H1 (cell line): ENCODE measurements around the gene AGT.

Experiments
- EP300 ChIP-seq, 2 experiments: IDR thresholded peaks; 1 replicate in 1 of 2; 2 replicates in 1 of 2; pipeline ENCODE4 v1.6.1; 2011 to 2012; ENCODE audit warnings: low read depth in 2 of 2, low read length in 2 of 2, mild to moderate bottlenecking in 2 of 2, borderline replicate concordance in 1 of 2, inconsistent platforms in 1 of 2, moderate library complexity in 1 of 2
- HDAC6 ChIP-seq: IDR thresholded peaks from one replicate; pipeline ENCODE4 v1.7.1; 2012; ENCODE audit warnings: low read depth, mild to moderate bottlenecking, inconsistent platforms, low read length, moderate library complexity
- JUN ChIP-seq: IDR thresholded peaks from 2 replicates; pipeline ENCODE4 v1.6.1; 2011; ENCODE audit warnings: low read depth, mild to moderate bottlenecking, improper control_type of control experiment, low read length
- KDM5A ChIP-seq: fragments of 200-600 bp; IDR thresholded peaks from 2 replicates; pipeline ENCODE4 v1.7.1; 2012; ENCODE audit warnings: mild to moderate bottlenecking, low read length, inconsistent platforms, mixed read lengths
- POLR2A ChIP-seq, 2 experiments: IDR thresholded peaks; 1 replicate in 1 of 2; 2 replicates in 1 of 2; pipeline ENCODE4 v1.6.1; 2011; ENCODE audit warnings: low read depth in 2 of 2, low read length in 2 of 2, mild to moderate bottlenecking in 2 of 2; ENCODE audit errors: control extremely low read depth in 1 of 2
- TF ChIP-seq, protein P1 (sequence below), 3 experiments: IDR thresholded peaks; 1 replicate in 2 of 3; 2 replicates in 1 of 3; pipeline versions ENCODE4 v1.5.1 to v1.6.1; 2011; ENCODE audit warnings: low read length in 3 of 3, mild to moderate bottlenecking in 3 of 3, inconsistent platforms in 2 of 3, low read depth in 1 of 3, moderate library complexity in 1 of 3; ENCODE audit not compliant: insufficient read depth in 1 of 3; ENCODE audit errors: control extremely low read depth in 1 of 3

DNA sequence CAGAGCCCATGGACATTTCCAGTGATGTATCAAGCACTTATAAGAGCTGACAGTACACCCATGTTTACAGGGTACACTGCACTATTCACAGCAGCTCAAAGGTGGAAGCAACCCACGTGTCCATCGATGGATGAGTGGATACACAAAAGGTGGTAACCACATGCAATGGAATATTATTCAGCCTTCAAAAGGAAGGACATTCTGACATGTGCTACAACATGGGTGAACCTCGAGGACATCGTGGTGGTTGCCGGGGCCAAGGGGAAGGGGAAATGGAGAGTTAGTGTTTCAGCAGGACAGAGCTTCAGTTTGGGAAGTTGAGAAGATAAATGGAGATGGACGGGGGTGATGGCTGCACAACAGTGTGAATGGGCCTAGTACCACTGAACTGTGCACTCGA is 9.1 kb downstream of the AGT start:
- no peak for TF ChIP-seq POLR2A (IDR thresholded peaks at IDR 0.05; ENCODE audit: control extremely low read depth in 1 of 2, low read depth in 2 of 2, low read length in 2 of 2)
- TF ChIP-seq EP300 (IDR thresholded peaks at IDR 0.05; ENCODE audit: borderline replicate concordance in 1 of 2, low read depth in 2 of 2, low read length in 2 of 2), result no peak
- no peak for TF ChIP-seq JUN
- TF ChIP-seq, protein P1, sequence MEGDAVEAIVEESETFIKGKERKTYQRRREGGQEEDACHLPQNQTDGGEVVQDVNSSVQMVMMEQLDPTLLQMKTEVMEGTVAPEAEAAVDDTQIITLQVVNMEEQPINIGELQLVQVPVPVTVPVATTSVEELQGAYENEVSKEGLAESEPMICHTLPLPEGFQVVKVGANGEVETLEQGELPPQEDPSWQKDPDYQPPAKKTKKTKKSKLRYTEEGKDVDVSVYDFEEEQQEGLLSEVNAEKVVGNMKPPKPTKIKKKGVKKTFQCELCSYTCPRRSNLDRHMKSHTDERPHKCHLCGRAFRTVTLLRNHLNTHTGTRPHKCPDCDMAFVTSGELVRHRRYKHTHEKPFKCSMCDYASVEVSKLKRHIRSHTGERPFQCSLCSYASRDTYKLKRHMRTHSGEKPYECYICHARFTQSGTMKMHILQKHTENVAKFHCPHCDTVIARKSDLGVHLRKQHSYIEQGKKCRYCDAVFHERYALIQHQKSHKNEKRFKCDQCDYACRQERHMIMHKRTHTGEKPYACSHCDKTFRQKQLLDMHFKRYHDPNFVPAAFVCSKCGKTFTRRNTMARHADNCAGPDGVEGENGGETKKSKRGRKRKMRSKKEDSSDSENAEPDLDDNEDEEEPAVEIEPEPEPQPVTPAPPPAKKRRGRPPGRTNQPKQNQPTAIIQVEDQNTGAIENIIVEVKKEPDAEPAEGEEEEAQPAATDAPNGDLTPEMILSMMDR (IDR thresholded peaks at IDR 0.05; ENCODE audit: control extremely low read depth in 1 of 3, insufficient read depth in 1 of 3, low read depth in 1 of 3, low read length in 3 of 3), result no peak
- no peak for TF ChIP-seq HDAC6
- no peak for TF ChIP-seq KDM5A
